ENCODE results near the gene L3MBTL3. TPM values are rescaled to one million over a fixed set of nuclear protein-coding genes. Genes with fewer than 3 reads are reported as not detected.

The L3MBTL3 gene
- polyA plus RNA-seq, 1 of the 3 experiments (the other 2 are of a cell fraction) = 12.6 TPM

DNA sequence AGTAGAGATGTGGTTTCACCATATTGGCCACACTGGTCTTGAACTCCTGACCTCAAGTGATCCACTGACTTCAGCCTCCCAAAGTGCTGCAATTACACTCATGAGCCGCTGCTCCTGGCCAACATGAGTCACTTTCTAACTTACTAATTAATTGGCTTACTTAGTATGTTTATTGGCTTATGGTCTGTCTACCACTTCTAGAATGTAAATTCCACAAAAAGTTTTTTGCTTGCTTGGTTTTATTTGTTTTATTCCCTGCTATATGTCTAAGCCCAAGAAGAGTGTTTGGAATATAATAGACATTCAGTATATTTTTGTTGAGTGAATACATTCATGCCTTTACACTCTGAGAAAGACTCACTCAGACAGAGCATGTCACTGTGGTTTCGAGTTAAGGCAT lies 118.4 kb downstream of the L3MBTL3 start:
- POLR2A ChIA-PET = no interaction called here
- WGBS (ENCODE audit: low lambda C conversion rate) = 80% methylated on average over 2 of the region's 2 CpGs

More for the DNA sequence above, 118.4 kb downstream of the L3MBTL3 start:
- H3K27ac ChIP-seq (ENCODE audit: low read depth in 2 of 2, low read length in 1 of 2) = no peak overlapping the region
- TF ChIP-seq GABPA (IDR thresholded peaks at IDR 0.05; ENCODE audit: low read depth) = no peak
- no peak for TF ChIP-seq EP300 (IDR thresholded peaks at IDR 0.05; ENCODE audit: borderline replicate concordance in 1 of 2, low read depth in 1 of 2, low read length in 1 of 2)
- TF ChIP-seq RCOR1 (IDR thresholded peaks at IDR 0.05; ENCODE audit: low read length) = no peak
- TF ChIP-seq, protein P1, sequence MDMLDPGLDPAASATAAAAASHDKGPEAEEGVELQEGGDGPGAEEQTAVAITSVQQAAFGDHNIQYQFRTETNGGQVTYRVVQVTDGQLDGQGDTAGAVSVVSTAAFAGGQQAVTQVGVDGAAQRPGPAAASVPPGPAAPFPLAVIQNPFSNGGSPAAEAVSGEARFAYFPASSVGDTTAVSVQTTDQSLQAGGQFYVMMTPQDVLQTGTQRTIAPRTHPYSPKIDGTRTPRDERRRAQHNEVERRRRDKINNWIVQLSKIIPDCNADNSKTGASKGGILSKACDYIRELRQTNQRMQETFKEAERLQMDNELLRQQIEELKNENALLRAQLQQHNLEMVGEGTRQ (IDR thresholded peaks at IDR 0.05; ENCODE audit: borderline replicate concordance, low read depth, low read length) = no peak
- TF ChIP-seq, protein P2, sequence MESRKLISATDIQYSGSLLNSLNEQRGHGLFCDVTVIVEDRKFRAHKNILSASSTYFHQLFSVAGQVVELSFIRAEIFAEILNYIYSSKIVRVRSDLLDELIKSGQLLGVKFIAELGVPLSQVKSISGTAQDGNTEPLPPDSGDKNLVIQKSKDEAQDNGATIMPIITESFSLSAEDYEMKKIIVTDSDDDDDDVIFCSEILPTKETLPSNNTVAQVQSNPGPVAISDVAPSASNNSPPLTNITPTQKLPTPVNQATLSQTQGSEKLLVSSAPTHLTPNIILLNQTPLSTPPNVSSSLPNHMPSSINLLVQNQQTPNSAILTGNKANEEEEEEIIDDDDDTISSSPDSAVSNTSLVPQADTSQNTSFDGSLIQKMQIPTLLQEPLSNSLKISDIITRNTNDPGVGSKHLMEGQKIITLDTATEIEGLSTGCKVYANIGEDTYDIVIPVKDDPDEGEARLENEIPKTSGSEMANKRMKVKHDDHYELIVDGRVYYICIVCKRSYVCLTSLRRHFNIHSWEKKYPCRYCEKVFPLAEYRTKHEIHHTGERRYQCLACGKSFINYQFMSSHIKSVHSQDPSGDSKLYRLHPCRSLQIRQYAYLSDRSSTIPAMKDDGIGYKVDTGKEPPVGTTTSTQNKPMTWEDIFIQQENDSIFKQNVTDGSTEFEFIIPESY (IDR thresholded peaks at IDR 0.05; ENCODE audit: borderline replicate concordance, low read depth) = no peak
- no peak for TF ChIP-seq RFX5 (IDR thresholded peaks at IDR 0.05; ENCODE audit: low read length)
- TF ChIP-seq, protein P3, sequence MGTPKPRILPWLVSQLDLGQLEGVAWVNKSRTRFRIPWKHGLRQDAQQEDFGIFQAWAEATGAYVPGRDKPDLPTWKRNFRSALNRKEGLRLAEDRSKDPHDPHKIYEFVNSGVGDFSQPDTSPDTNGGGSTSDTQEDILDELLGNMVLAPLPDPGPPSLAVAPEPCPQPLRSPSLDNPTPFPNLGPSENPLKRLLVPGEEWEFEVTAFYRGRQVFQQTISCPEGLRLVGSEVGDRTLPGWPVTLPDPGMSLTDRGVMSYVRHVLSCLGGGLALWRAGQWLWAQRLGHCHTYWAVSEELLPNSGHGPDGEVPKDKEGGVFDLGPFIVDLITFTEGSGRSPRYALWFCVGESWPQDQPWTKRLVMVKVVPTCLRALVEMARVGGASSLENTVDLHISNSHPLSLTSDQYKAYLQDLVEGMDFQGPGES (IDR thresholded peaks at IDR 0.05; ENCODE audit: low read depth, low read length) = no peak
- TF ChIP-seq, protein P4, sequence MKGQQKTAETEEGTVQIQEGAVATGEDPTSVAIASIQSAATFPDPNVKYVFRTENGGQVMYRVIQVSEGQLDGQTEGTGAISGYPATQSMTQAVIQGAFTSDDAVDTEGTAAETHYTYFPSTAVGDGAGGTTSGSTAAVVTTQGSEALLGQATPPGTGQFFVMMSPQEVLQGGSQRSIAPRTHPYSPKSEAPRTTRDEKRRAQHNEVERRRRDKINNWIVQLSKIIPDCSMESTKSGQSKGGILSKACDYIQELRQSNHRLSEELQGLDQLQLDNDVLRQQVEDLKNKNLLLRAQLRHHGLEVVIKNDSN (IDR thresholded peaks at IDR 0.05; ENCODE audit: borderline replicate concordance, low read depth) = no peak
- no peak for TF ChIP-seq MEF2A (IDR thresholded peaks at IDR 0.05; ENCODE audit: borderline replicate concordance, low read depth)
- no peak for TF ChIP-seq GATA2 (CRISPR knock-in tag; IDR thresholded peaks at IDR 0.05)
- TF ChIP-seq, protein P5, sequence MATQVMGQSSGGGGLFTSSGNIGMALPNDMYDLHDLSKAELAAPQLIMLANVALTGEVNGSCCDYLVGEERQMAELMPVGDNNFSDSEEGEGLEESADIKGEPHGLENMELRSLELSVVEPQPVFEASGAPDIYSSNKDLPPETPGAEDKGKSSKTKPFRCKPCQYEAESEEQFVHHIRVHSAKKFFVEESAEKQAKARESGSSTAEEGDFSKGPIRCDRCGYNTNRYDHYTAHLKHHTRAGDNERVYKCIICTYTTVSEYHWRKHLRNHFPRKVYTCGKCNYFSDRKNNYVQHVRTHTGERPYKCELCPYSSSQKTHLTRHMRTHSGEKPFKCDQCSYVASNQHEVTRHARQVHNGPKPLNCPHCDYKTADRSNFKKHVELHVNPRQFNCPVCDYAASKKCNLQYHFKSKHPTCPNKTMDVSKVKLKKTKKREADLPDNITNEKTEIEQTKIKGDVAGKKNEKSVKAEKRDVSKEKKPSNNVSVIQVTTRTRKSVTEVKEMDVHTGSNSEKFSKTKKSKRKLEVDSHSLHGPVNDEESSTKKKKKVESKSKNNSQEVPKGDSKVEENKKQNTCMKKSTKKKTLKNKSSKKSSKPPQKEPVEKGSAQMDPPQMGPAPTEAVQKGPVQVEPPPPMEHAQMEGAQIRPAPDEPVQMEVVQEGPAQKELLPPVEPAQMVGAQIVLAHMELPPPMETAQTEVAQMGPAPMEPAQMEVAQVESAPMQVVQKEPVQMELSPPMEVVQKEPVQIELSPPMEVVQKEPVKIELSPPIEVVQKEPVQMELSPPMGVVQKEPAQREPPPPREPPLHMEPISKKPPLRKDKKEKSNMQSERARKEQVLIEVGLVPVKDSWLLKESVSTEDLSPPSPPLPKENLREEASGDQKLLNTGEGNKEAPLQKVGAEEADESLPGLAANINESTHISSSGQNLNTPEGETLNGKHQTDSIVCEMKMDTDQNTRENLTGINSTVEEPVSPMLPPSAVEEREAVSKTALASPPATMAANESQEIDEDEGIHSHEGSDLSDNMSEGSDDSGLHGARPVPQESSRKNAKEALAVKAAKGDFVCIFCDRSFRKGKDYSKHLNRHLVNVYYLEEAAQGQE (IDR thresholded peaks at IDR 0.05; ENCODE audit: low read depth, low read length) = no peak
- no peak for TF ChIP-seq PBX3 (IDR thresholded peaks at IDR 0.05)
- TF ChIP-seq RXRA (IDR thresholded peaks at IDR 0.05; ENCODE audit: borderline replicate concordance, low read depth) = no peak
- TF ChIP-seq MXI1 (IDR thresholded peaks at IDR 0.05; ENCODE audit: low read depth, low read length) = no peak
- no peak for TF ChIP-seq EZH2phosphoT487 (IDR thresholded peaks at IDR 0.05; ENCODE audit: borderline replicate concordance, low read depth)
- no peak for TF ChIP-seq SIN3A (IDR thresholded peaks at IDR 0.05; ENCODE audit: borderline replicate concordance, low read depth, low read length)
- no peak for TF ChIP-seq SMC3 (IDR thresholded peaks at IDR 0.05; ENCODE audit: low read depth, low read length)
- TF ChIP-seq ELF1 (IDR thresholded peaks at IDR 0.05) = no peak
- TF ChIP-seq FOSL2 (IDR thresholded peaks at IDR 0.05; ENCODE audit: borderline replicate concordance, low read depth) = no peak
- no peak overlapping the region for H3K4me2 ChIP-seq
- CTCF ChIA-PET = no interaction called here
- H3K9me2 ChIP-seq = no peaks in the 10 kb centered on the region
- H4K20me1 ChIP-seq (ENCODE audit: insufficient read depth) = no peaks in the 10 kb centered on the region
- no peaks in the 10 kb centered on the region for H3K9me3 ChIP-seq
- DNase-seq = no peak
- H3F3A ChIP-seq (replicated peaks; ENCODE audit: insufficient read depth) = peaks cover 4% of the 10 kb centered on the region
- peaks cover 9 to 45% of the 10 kb centered on the region in 2 experiments for H3K36me3 ChIP-seq (replicated peaks in 1 of 2; ENCODE audit: control insufficient read depth in 1 of 2, insufficient read depth in 2 of 2, low read length in 1 of 2)
- H3K4me1 ChIP-seq (ENCODE audit: control insufficient read depth in 1 of 2, insufficient read depth in 2 of 2, low read depth in 1 of 2, low read length in 1 of 2) = no peaks in the 10 kb centered on the region
- H3K79me2 ChIP-seq (ENCODE audit: insufficient read depth) = no peaks in the 10 kb centered on the region
- no peak overlapping the region for H2AFZ ChIP-seq (ENCODE audit: low read depth)
- H3K27me3 ChIP-seq (ENCODE audit: insufficient read depth) = no peaks in the 10 kb centered on the region
- no peak overlapping the region for H3K4me3 ChIP-seq (ENCODE audit: low read depth in 2 of 2, low read length in 1 of 2)
- no peak overlapping the region for H3K9ac ChIP-seq

All from SK-N-SH (cell line).